Chondrocyte (in vitro differentiated cells): ENCODE measurements around the gene PAH. TPM values are rescaled to one million over a fixed set of nuclear protein-coding genes. Genes with fewer than 3 reads are reported as not detected.

Experiments
- DNase-seq: peaks from one replicate; pipeline ENCODE4 v3.0.0; 2021; ENCODE audit warnings: mixed read lengths, low spot score
- H3K27ac Mint-ChIP-seq: one replicate; pipeline ENCODE4 v1.8.0; 2021; ENCODE audit warnings: mild to moderate bottlenecking, moderate library complexity, mixed read lengths; ENCODE audit not compliant: unreplicated experiment
- H3K27me3 Mint-ChIP-seq: 2 replicates; pipeline ENCODE4 v1.8.0; 2021; ENCODE audit warnings: low read depth, mixed read lengths
- H3K36me3 Mint-ChIP-seq: 2 replicates; pipeline ENCODE4 v1.8.0; 2021; ENCODE audit warnings: low read depth, mixed read lengths
- H3K4me1 Mint-ChIP-seq: 2 replicates; pipeline ENCODE4 v1.8.0; 2021; ENCODE audit warnings: low read depth, mild to moderate bottlenecking, mixed read lengths
- H3K4me3 Mint-ChIP-seq: one replicate; pipeline ENCODE4 v1.8.0; 2021; ENCODE audit warnings: mild to moderate bottlenecking, moderate library complexity, mixed read lengths; ENCODE audit not compliant: unreplicated experiment
- H3K9me3 Mint-ChIP-seq: 2 replicates; pipeline ENCODE4 v1.8.0; 2021; ENCODE audit warnings: low read depth, mixed read lengths
- CTCF ChIP-seq: fragments of 200-600 bp; sonication (generic); IDR thresholded peaks from 2 replicates; pipeline ENCODE4 v1.5.0; 2021; ENCODE audit warnings: antibody characterized with exemption, mild to moderate bottlenecking, moderate library complexity
- total RNA-seq: library from RNA; stranded (reverse); gene quantifications from 3 replicates; pipeline ENCODE4 v1.2.1, GENCODE V29; 2021

The PAH gene
- total RNA-seq, 1 donor from 2014 or later = not detected

- Mint-ChIP-seq H3K27ac (no peak overlapping the region), H3K36me3 (no peaks in the 10 kb centered on the region), H3K4me1 (no peaks in the 10 kb centered on the region), H3K9me3 (no peaks in the 10 kb centered on the region), H3K27me3 (no peaks in the 10 kb centered on the region), H3K4me3 (no peak overlapping the region)
- DNase-seq = no peak
- no peak for TF ChIP-seq CTCF
Observed at GRCh38 chr12:102806110-102806509, 110.9 kb downstream of the PAH start.

- TF ChIP-seq CTCF = no peak
- Mint-ChIP-seq H3K4me3 (no peak overlapping the region), H3K9me3 (no peaks in the 10 kb centered on the region), H3K27me3 (peaks cover 7% of the 10 kb centered on the region), H3K27ac (no peak overlapping the region), H3K36me3 (no peaks in the 10 kb centered on the region), H3K4me1 (no peaks in the 10 kb centered on the region)
- DNase-seq = no peak
Observed at GRCh38 chr12:102800565-102800964, 116.5 kb downstream of the PAH start.

GRCh38 chr12:102799229-102799628 lies 117.8 kb downstream of the PAH start:
- no peak for DNase-seq
- H3K27ac Mint-ChIP-seq = no peak overlapping the region
- no peak overlapping the region for H3K4me3 Mint-ChIP-seq
- H3K27me3 Mint-ChIP-seq = peaks cover 14% of the 10 kb centered on the region
- TF ChIP-seq CTCF = no peak
- no peaks in the 10 kb centered on the region for H3K4me1 Mint-ChIP-seq
- H3K36me3 Mint-ChIP-seq = no peaks in the 10 kb centered on the region
- no peaks in the 10 kb centered on the region for H3K9me3 Mint-ChIP-seq

- peaks cover 23% of the 10 kb centered on the region for H3K27me3 Mint-ChIP-seq
- no peak for TF ChIP-seq CTCF
- no peaks in the 10 kb centered on the region for H3K9me3 Mint-ChIP-seq
- H3K36me3 Mint-ChIP-seq = no peaks in the 10 kb centered on the region
- DNase-seq = no peak
- H3K4me1 Mint-ChIP-seq = no peaks in the 10 kb centered on the region
- no peak overlapping the region for H3K27ac Mint-ChIP-seq
- H3K4me3 Mint-ChIP-seq = no peak overlapping the region
Observed at GRCh38 chr12:102797528-102797927, 119.5 kb downstream of the PAH start.

GRCh38 chr12:102793921-102794320 lies 123.1 kb downstream of the PAH start:
- Mint-ChIP-seq H3K27me3 (peaks cover 24% of the 10 kb centered on the region), H3K27ac (no peak overlapping the region)
- DNase-seq = no peak

More at GRCh38 chr12:102793921-102794320, 123.1 kb downstream of the PAH start:
- Mint-ChIP-seq H3K9me3 (no peaks in the 10 kb centered on the region), H3K4me1 (no peaks in the 10 kb centered on the region), H3K36me3 (no peaks in the 10 kb centered on the region), H3K4me3 (no peak overlapping the region)
- no peak for TF ChIP-seq CTCF

Other genes with a start within 250 kb of the PAH start
- gene ASCL1, start 40.4 kb upstream of the PAH start, total RNA-seq = not detected in 3 replicates